HFFc6 (cell line): ENCODE measurements around the gene BCL2A1. TPM values are rescaled to one million over a fixed set of nuclear protein-coding genes. Genes with fewer than 3 reads are reported as not detected.

Source experiments
- DNase-seq: peaks from one replicate; pipeline ENCODE4 v3.0.0-alpha.2; 2018
- H3K27ac Mint-ChIP-seq: 2 replicates; pipeline ENCODE4 v1.8.0; 2020; ENCODE audit warnings: mild to moderate bottlenecking, mixed read lengths
- H3K27me3 Mint-ChIP-seq: 2 replicates; pipeline ENCODE4 v1.8.0; 2021; ENCODE audit warnings: mild to moderate bottlenecking, moderate library complexity, mixed read lengths; ENCODE audit not compliant: insufficient read depth
- H3K36me3 Mint-ChIP-seq: 2 replicates; pipeline ENCODE4 v1.8.0; 2021; ENCODE audit warnings: low read depth, mixed read lengths
- H3K4me1 Mint-ChIP-seq: 2 replicates; pipeline ENCODE4 v1.8.0; 2020; ENCODE audit warnings: low read depth, mixed read lengths
- H3K4me3 Mint-ChIP-seq: 2 replicates; pipeline ENCODE4 v1.8.0; 2020; ENCODE audit warnings: mild to moderate bottlenecking, moderate library complexity, mixed read lengths
- H3K9me3 Mint-ChIP-seq: 2 replicates; pipeline ENCODE4 v1.8.0; 2020; ENCODE audit warnings: mild to moderate bottlenecking, mixed read lengths
- total RNA-seq, 6 experiments: library from RNA; stranded (reverse); fragmentation: NEBNext Ultra II Directional; extraction: Animal tissue kit (Norgen Biotek cat#: 25700); gene quantifications; 2 replicates in 1 of 6; 3 replicates in 5 of 6; pipeline ENCODE4 v1.2.3, GENCODE V29; 2021
- TF ChIP-seq, protein P1 (sequence below): fragments of 200-600 bp; sonication (generic); IDR thresholded peaks from 2 replicates; pipeline ENCODE4 v1.5.0; 2021; ENCODE audit warnings: antibody characterized with exemption, mild to moderate bottlenecking

Gene BCL2A1
- total RNA-seq, 6 experiments from 2014 or later: 0.27 to 0.46 TPM; not detected in 4

DNA sequence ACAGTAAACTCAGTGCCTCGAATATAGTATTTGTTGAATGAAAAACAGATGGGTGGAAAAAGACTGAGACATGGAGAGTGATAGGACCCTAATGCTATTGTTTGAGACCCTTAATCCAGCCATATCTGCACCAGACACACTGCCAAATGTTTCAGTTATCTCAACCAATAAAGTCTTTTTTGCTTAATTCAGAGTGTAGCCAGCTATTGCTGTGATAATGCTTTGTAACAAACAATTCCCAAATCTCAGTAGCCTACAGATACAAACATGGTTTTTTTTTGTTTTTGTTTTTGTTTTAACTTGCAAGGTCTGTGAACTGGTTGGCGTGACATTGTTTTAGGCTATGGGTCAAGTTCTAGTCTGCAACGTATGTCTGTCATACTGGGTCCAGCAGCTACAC, 17.0 kb upstream of the BCL2A1 start:
- TF ChIP-seq, protein P1, sequence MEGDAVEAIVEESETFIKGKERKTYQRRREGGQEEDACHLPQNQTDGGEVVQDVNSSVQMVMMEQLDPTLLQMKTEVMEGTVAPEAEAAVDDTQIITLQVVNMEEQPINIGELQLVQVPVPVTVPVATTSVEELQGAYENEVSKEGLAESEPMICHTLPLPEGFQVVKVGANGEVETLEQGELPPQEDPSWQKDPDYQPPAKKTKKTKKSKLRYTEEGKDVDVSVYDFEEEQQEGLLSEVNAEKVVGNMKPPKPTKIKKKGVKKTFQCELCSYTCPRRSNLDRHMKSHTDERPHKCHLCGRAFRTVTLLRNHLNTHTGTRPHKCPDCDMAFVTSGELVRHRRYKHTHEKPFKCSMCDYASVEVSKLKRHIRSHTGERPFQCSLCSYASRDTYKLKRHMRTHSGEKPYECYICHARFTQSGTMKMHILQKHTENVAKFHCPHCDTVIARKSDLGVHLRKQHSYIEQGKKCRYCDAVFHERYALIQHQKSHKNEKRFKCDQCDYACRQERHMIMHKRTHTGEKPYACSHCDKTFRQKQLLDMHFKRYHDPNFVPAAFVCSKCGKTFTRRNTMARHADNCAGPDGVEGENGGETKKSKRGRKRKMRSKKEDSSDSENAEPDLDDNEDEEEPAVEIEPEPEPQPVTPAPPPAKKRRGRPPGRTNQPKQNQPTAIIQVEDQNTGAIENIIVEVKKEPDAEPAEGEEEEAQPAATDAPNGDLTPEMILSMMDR: no peak
- Mint-ChIP-seq H3K27ac (no peak overlapping the region), H3K36me3 (no peaks in the 10 kb centered on the region), H3K4me1 (peaks cover 7% of the 10 kb centered on the region), H3K9me3 (no peaks in the 10 kb centered on the region), H3K27me3 (peaks cover 3% of the 10 kb centered on the region; the same call in 1 of the 2 replicates), H3K4me3 (no peak overlapping the region)
- DNase-seq: no peak

DNA sequence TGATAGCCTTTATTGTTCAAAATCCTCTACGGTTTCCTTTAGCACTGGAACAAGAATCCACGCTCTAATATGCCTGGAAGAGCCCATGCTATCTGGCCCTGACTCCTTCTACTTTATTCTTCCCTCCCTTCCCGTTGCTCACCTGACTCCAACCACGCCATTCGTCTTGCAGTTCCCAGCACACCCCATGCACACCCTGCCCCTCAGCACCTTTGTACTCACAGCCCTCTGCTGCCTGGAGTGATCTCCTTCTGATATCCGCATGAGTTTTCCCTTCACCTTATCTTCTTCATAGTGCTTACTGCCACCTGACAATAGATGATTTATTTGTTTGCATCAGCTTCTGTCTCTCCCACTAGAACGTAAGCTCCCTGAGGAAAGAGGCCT, 16.6 kb upstream of the BCL2A1 start:
- TF ChIP-seq, protein P1: no peak
- Mint-ChIP-seq H3K4me1 (peaks cover 7% of the 10 kb centered on the region), H3K27ac (no peak overlapping the region), H3K4me3 (no peak overlapping the region), H3K27me3 (peaks cover 3% of the 10 kb centered on the region; the same call in 1 of the 2 replicates), H3K36me3 (no peaks in the 10 kb centered on the region), H3K9me3 (no peaks in the 10 kb centered on the region)
- DNase-seq: no peak

DNA sequence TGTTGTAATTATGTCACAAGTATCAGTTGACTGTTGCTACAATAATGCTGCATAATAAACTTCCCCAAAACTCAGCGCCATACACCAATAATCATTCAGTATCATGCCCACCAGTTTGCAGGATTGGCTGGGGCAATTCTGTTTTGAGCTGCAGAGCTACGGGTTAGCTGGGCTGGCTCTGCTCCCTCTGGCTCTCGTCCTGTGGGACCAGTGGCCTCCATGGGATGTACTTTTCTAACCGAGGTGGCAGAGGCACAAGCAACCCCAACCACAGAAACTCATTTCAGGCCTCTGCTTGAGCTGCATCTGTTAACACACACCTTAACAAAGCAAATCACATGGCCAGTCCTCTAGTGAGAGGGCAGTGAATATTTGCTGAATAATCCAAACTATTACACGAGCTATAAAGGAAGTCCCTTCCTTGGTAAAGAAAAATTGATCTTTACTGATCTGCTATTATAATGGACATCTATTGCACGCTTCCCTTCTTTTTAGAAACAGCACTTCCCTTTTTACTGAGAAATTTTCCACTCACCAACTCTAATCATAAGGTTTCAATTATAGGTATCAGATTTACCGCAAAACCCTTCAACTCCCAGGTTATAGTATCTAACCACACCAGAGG, 10.9 kb upstream of the BCL2A1 start:
- no peak overlapping the region for H3K4me3 Mint-ChIP-seq
- no peak overlapping the region for H3K27ac Mint-ChIP-seq
- H3K9me3 Mint-ChIP-seq: no peaks in the 10 kb centered on the region
- TF ChIP-seq, protein P1: no peak
- DNase-seq: no peak
- no peaks in the 10 kb centered on the region for H3K36me3 Mint-ChIP-seq
- no peaks in the 10 kb centered on the region; the same call in 1 of the 2 replicates for H3K27me3 Mint-ChIP-seq
- peaks cover 27% of the 10 kb centered on the region for H3K4me1 Mint-ChIP-seq

DNA sequence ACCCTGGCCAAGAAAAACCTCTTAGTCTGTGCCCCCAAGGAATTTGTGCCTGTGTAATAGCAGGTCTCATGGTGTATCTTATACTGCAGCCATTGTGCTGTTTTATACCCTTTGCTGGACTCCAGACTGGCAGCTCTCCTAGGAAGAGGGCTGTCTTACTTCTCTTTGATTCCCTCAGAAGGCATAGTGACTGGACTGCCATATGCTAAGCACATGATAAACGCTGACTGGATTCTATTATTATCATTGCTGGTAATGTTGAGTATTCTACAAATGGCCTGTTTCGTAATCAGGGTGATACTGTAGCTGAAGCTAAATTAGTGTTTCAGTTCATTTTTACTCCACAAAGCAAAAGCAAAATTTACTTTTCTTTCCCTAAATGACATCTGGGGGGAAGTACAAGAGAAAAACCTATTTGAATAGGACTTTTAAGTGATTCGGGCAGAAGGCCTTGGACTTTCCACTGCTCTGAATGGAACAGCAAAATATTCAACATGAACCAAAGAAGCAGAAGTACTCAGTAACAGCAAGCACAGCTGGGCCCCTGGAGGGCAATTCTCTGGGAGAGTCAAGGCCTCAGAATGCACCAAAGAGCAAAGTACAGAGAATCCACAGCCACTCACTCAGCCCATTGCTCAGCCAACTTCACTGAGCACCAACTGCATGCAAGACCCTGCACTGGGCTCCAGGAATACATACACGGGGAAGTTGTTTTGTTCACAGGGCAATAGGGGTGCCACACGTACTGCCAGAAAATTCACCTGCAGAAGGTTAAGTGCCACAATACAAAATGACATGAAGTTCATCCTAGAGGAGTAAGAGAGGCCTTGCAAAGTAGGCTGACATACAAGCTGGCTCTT, 7.9 kb upstream of the BCL2A1 start:
- H3K27ac Mint-ChIP-seq: peak overlapping the region; percentile 68
- TF ChIP-seq, protein P1: no peak
- H3K9me3 Mint-ChIP-seq: no peaks in the 10 kb centered on the region
- no peaks in the 10 kb centered on the region; the same call in 1 of the 2 replicates for H3K27me3 Mint-ChIP-seq
- H3K4me1 Mint-ChIP-seq: peaks cover 27% of the 10 kb centered on the region
- no peaks in the 10 kb centered on the region for H3K36me3 Mint-ChIP-seq
- peak; percentile 72 for DNase-seq
- no peak overlapping the region for H3K4me3 Mint-ChIP-seq

DNA sequence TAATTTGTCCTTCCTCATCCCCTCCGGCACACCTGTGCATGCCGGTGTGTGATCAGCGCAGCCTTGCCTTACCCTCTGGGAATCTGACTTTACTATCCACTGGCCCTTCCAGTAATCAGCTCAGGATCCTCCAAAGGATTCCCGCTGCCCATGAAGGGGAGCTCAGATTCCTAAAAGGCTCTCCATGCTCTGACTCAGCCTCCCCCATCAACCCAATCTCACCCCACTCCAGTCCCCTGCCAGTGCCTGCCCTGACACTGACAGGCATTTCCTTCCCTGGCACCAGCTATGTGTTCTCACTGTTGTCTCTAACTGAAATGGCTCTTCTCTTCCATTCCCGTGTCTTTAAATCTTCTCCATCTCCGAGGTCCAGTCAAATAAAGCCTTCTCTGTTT, 7.3 kb upstream of the BCL2A1 start:
- H3K4me3 Mint-ChIP-seq: no peak overlapping the region
- H3K36me3 Mint-ChIP-seq: no peaks in the 10 kb centered on the region
- TF ChIP-seq, protein P1: no peak
- no peaks in the 10 kb centered on the region; the same call in 1 of the 2 replicates for H3K27me3 Mint-ChIP-seq
- peak overlapping the region; percentile 68 for H3K27ac Mint-ChIP-seq
- peaks cover 27% of the 10 kb centered on the region for H3K4me1 Mint-ChIP-seq
- DNase-seq: no peak
- H3K9me3 Mint-ChIP-seq: no peaks in the 10 kb centered on the region
